Muscle of leg (tissue), 16 donors: Measurements from ENCODE around the gene DEFB132. TPM values are rescaled to one million over a fixed set of nuclear protein-coding genes. Genes with fewer than 3 reads are reported as not detected.
"Not testable (repeated sequence)": the region's sequence is repeated elsewhere in the genome, so short reads cannot be mapped to it uniquely, and the experiment has no call there.

Source experiments
- DNase-seq: peaks from one replicate; pipeline ENCODE4 v3.0.0; 2013
- H3K27ac ChIP-seq: one replicate; pipeline ENCODE4 v1.5.1; 2013; ENCODE audit warnings: mild to moderate bottlenecking, low read length, control low read depth
- H3K27me3 ChIP-seq: one replicate; pipeline ENCODE4 v1.6.1; 2013; ENCODE audit warnings: low read length; ENCODE audit not compliant: control insufficient read depth, insufficient read depth
- H3K36me3 ChIP-seq: one replicate; pipeline ENCODE4 v1.6.1; 2013; ENCODE audit warnings: low read length; ENCODE audit not compliant: control insufficient read depth, insufficient read depth
- H3K4me1 ChIP-seq: one replicate; pipeline ENCODE4 v1.6.1; 2013; ENCODE audit warnings: low read length; ENCODE audit not compliant: control insufficient read depth, insufficient read depth
- H3K4me3 ChIP-seq: one replicate; pipeline ENCODE4 v1.5.1; 2013; ENCODE audit warnings: low read length, control low read depth
- H3K9me3 ChIP-seq: replicated peaks from 2 replicates; pipeline ENCODE4 v1.6.1; 2013; ENCODE audit warnings: low read depth, low read length; ENCODE audit not compliant: control insufficient read depth
- WGBS: methylation state at CpG from one replicate; pipeline ENCODE4 v1.1.5; 2013; ENCODE audit warnings: missing lambda C conversion rate; ENCODE audit not compliant: insufficient coverage; 5-methylcytosine and 5-hydroxymethylcytosine counted together
- long read RNA-seq, 11 donors: transcript quantifications; one replicate each; lab custom pipeline, GENCODE V29; 2026
- polyA plus RNA-seq, 8 donors: library from polyadenylated mRNA; unstranded; fragments of 120-200 nt; gene quantifications; one replicate each; pipeline versions ENCODE4 v1.2.1 to v1.2.3, GENCODE V29; 2013; ENCODE audit warnings: inconsistent platforms in 1 of 8, low replicate concordance in 1 of 8; ENCODE audit not compliant: insufficient read length in 8 of 8, insufficient read depth in 1 of 8
- total RNA-seq: library from RNA; stranded (reverse); fragments of 120-200 nt; gene quantifications from one replicate; pipeline ENCODE4 v1.2.4, GENCODE V29; 2013

The DEFB132 gene, protein sequence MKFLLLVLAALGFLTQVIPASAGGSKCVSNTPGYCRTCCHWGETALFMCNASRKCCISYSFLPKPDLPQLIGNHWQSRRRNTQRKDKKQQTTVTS
- not detected for total RNA-seq
- not detected for polyA plus RNA-seq
- long read RNA-seq, donor 1: 0 reads
- long read RNA-seq, donor 2: 0 reads
- long read RNA-seq, donor 3: 0 reads
- long read RNA-seq, donor 4: 0 reads
- long read RNA-seq, donor 5: 0 reads
- long read RNA-seq, donor 6: 0 reads
- long read RNA-seq, donor 7: 0 reads
- long read RNA-seq, donor 8: 0 reads
- long read RNA-seq, donor 9: 0 reads
- long read RNA-seq, donor 10: 0 reads
- long read RNA-seq, donor 11: 0 reads

DNA sequence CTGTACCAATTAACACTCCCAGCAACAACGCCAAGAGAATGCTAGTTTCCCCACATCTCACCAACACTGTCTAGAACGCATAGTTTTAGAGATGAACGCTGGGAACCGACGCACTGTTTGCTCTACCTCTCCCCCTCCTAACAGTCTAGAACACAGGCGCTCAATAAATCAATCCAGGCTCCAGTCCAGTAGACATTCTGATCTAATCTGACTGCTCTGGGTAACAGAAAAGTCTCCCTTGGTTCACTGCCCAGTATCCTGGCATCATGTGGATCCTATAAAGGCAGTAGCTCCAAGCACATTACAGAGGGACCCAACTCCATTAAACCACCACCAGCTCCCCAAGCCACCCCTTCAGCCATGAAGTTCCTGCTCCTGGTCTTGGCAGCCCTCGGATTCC is at the start of gene DEFB132:
DEFB132 (plus strand) TSS at position 306 of the 400 bp plus-strand sequence; CDS start at position 361, 55 bp downstream.
- no peak within 1 kb of the TSS for H3K27ac ChIP-seq
- no peaks in the 10 kb centered on the region for H3K9me3 ChIP-seq
- WGBS: 74% methylated on average over 6 of the region's 7 CpGs

DNA sequence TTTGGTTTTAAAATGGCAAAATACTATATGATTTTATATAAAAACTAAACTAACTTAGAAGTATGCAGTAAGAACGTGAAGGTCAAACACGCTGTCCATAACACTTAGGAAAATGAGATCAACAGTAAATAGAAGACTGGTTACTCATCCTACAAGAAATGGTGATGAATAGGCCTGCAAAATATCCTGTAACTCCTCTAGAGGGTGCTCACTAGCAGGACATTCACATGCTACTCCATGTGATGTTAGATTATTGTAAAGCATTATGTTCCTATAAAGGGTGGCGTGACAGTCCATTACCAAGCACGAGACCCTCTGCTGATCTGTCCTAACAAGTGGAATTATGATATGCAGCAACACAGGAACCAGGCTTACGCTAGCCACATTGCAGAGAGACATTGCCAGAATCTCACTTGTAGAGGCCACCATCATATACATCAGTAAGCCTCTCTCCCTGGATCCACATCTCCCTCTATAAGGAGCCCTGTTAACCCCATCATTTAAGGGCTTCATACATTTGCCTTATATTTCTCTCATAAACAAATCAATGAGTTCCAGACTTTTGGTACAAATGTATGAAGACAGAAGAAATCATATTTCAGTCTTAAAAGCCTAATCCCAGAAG is 48.5 kb upstream of the DEFB132 start:
- peak; percentile 54 for DNase-seq
- no peaks in the 10 kb centered on the region for H3K9me3 ChIP-seq
- no peaks in the 10 kb centered on the region for H3K27me3 ChIP-seq
- no peaks in the 10 kb centered on the region for H3K36me3 ChIP-seq
- no peak overlapping the region for H3K4me3 ChIP-seq
- 38% methylated on average over 1 of the region's 5 CpGs for WGBS
- no peak overlapping the region for H3K27ac ChIP-seq
- no peaks in the 10 kb centered on the region for H3K4me1 ChIP-seq

More for the DNA sequence above, at the start of gene DEFB132:
- no peak within 1 kb of the TSS for H3K4me3 ChIP-seq
- DNase-seq: no peak
- H3K36me3 ChIP-seq: no peaks in the 10 kb centered on the region
- no peaks in the 10 kb centered on the region for H3K4me1 ChIP-seq
- H3K27me3 ChIP-seq: peaks cover 6% of the 10 kb centered on the region

DNA sequence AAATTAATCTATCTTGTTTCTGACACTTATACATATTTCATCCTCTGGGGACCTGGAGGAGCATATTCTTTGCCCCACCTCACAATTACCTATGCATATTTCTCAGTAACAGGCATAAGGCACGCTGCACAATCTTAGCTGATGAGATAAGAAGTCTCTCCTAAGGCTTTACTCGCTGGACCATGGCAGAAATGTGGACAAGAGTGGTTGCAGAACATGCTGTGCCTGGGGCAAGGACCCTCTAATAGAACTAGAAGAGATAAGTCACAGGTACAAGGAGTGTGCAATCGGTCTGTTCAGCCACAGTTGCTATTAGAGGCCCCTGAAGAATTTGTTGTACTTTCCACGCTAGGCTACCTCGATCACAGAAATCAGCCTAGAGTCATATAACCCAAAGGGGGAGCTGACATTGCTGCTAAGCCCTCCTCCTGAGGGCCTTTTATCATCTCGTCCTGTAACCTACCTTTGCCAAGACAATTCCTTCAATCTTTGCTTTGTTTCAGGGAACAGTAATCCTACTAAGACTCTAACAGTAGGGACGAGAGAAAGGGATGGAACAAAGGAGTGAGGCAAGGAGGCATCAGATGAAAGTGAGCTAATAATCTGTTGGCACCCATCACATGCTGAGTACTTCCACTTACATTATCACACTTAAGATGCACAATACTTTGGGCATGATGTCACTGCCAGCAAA is 46.6 kb upstream of the DEFB132 start:
- WGBS: 54% methylated on average over 5 of the region's 7 CpGs
- Histone ChIP-seq H3K4me3 (no peak overlapping the region), H3K4me1 (no peaks in the 10 kb centered on the region), H3K36me3 (no peaks in the 10 kb centered on the region), H3K9me3 (no peaks in the 10 kb centered on the region), H3K27me3 (peaks cover 2% of the 10 kb centered on the region), H3K27ac (no peak overlapping the region)
- no peak for DNase-seq

DNA sequence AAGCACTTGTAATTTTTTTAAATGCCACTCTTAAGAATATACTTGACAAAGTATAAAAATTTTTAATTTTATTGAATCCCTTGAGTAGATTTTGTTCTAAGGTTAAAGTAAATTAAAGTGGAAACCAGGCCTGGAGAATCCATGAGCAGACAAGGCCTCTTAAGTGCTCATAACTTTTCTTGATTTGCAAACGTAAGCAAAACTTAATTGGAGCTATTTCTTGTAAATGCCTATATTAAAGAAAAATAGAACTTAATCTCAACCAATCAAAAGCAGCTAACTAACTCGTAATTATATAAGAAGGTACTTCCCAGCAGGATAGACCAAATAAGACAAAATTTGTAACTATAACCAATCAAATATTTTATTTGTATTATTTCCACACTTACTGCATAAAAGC is 43.1 kb upstream of the DEFB132 start:
- WGBS: no CpG with 5 or more reads among the region's 2 CpGs
- Histone ChIP-seq H3K4me1 (no peaks in the 10 kb centered on the region), H3K9me3 (no peaks in the 10 kb centered on the region), H3K27ac (no peak overlapping the region), H3K27me3 (peaks cover 5% of the 10 kb centered on the region), H3K4me3 (no peak overlapping the region), H3K36me3 (no peaks in the 10 kb centered on the region)
- no peak for DNase-seq

DNA sequence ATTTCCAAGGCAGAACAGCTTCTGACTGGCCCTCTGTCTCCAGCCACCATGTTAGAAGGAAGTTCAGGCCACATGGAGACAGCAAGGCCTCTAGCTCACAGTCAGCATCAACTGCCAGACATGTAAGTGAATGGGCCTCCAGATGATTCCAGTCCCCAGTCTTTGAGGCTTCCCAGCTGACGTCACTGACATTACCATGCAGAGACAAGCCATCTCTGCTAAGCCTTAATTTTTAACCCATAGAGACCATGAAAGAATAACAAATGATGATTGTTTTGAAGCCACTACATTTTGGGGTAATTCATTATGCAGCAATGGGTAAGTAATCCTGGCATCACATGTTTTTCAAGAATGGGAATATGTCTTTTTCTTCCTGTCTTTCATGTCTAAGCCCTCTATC is 41.7 kb upstream of the DEFB132 start:
- WGBS: no CpG with 5 or more reads among the region's 1 CpG
- H3K9me3 ChIP-seq: no peaks in the 10 kb centered on the region
- no peak for DNase-seq
- H3K4me3 ChIP-seq: no peak overlapping the region
- H3K27ac ChIP-seq: no peak overlapping the region
- H3K27me3 ChIP-seq: peaks cover 7% of the 10 kb centered on the region
- no peaks in the 10 kb centered on the region for H3K36me3 ChIP-seq
- H3K4me1 ChIP-seq: no peaks in the 10 kb centered on the region

DNA sequence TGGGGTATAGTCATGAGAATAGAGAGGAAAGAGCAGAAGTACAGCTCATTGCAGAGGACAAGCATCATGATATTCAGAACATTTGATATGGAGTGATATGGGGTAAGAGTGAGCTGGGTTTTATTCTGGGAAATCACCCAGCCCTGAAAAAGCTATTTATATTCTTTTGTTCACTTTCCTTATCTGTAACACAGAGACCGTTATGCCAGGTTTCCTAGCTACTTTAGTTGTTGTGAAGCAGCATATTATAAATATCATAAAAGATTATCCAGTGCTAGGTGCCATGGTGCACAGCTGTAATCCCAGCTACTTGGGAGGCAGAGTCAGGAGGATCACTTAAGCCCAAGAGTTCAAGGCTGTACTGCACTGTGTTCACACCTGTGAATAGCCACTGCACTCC is 40.3 kb upstream of the DEFB132 start:
- WGBS: no CpG with 5 or more reads among the region's 1 CpG
- Histone ChIP-seq H3K27ac (no peak overlapping the region), H3K4me3 (no peak overlapping the region), H3K27me3 (peaks cover 7% of the 10 kb centered on the region), H3K4me1 (no peaks in the 10 kb centered on the region), H3K36me3 (no peaks in the 10 kb centered on the region), H3K9me3 (no peaks in the 10 kb centered on the region)
- no peak for DNase-seq

DNA sequence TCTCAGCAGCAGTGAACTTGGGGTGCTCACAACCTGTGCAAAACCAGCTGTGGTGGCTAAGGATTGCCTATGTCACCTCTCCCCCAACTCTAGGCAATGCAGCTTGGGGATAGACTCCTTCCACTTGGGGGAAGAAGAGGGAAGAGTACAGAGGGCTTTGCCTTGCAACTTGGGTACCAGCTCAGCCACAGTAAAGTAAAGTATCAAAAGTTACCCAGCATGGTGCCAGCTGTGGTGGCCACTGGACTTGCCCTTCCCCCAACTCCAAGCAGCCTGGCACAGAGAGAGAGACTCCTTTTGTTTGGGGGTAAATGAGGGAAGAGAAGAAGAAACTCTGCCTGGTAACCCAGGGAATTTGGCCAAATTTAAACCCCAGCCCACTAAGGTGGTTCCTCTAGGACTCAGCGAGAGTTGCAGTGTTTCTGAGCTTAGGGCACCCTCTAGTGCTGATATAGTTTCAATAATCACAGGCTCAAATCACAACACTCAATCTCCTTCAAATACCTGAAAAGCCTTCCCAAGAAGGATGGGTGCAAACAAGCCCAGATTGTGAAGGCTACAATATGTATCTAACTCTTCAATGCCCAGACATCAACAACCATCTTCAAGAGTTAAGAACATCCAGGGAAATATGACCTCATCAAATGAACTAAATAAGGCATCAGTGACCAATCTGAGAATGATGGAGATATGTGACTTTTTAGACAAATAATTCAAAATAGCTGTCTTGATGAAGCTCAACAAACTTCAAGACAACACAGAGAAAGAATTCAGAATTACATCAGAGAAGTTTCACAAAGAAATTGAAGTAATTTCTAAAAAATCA is 38.0 kb upstream of the DEFB132 start:
- Histone ChIP-seq H3K4me3 (no peak overlapping the region), H3K9me3 (no peaks in the 10 kb centered on the region), H3K36me3 (no peaks in the 10 kb centered on the region), H3K4me1 (no peaks in the 10 kb centered on the region), H3K27me3 (peaks cover 7% of the 10 kb centered on the region), H3K27ac (no peak overlapping the region)
- 0% methylated on average over 1 of the region's 1 CpG for WGBS
- peak; percentile 4 for DNase-seq

DNA sequence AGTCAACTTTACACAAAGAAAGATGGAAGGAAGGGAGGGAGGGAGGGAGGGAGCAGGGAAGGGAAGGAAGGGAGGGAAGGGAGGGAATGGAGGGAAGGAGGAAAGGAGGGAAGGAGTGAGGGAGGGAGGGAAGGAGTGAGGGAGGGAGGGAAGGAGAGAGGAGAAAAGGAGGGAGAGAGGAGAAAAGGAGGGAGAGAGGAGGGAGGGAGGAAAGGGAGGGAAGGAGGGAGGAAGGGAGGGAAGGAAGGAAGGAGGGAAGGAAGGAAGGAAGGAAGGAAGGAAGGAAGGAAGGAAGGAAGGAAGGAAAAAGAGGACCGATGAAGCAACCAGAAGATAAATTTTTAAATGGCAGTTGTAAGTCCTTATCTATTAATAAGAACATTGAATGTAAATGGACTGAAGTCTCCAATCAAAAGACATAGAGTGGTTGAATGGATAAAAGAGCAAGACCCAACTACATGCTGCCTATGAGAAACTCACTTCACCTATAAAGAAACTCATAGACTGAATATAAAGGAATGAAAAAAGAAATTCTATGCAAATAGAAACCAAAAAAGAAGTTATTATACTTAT is 36.2 kb upstream of the DEFB132 start:
- Histone ChIP-seq H3K4me3 (no peak overlapping the region), H3K27me3 (peaks cover 5% of the 10 kb centered on the region), H3K36me3 (no peaks in the 10 kb centered on the region), H3K4me1 (no peaks in the 10 kb centered on the region), H3K9me3 (no peaks in the 10 kb centered on the region), H3K27ac (no peak overlapping the region)
- no peak for DNase-seq
- no CpG with 5 or more reads among the region's 1 CpG for WGBS

DNA sequence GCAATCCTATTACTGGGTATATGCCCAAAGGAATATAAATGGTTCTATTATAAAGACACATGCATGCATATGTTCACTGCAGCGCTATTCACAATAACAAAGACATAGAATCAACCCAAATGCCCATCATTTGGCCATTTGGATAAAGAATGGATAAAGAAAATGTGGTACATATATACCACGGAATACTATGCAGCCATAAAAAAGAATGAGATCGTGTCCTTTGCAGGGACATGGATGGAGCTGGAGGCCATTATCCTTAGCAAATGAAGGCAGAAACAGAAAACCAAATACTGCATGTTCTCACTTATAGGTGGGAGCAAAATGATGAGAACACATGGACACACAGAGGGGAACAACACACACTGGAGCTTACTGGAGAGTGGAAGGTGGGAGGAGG is 31.6 kb upstream of the DEFB132 start:
- not testable (repeated sequence) for H3K4me1 ChIP-seq, H3K4me3 ChIP-seq, H3K27ac ChIP-seq, H3K9me3 ChIP-seq, H3K27me3 ChIP-seq, H3K36me3 ChIP-seq, DNase-seq
- WGBS: 82% methylated on average over 2 of the region's 3 CpGs
